ENCODE measurements around the gene OR52E8.

OR52E8 gene

DNA sequence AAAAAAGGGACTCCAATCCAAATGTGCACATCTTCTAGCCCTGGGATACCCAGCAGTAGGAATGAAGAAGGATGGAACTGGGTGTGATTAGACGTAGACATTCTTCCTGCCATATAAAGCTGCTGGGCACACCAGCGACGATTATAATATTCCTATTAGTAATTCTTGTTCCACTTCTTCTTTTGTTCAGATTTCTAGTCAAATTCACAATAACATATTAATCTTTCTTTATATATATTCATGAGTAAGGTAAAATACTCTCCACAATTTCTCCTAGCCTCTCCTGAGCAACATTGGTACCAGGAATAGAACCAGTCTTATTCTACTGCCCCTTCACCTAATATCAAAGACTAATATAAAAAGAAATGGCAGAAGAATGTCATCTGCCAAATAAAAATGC, at the start of gene OR52E8:
OR52E8 (minus strand) TSS at position 101 of the 400 bp plus-strand sequence; CDS start at position 101, 0 bp downstream.
- DNase-seq (ENCODE audit: low read depth) = no peak

DNA sequence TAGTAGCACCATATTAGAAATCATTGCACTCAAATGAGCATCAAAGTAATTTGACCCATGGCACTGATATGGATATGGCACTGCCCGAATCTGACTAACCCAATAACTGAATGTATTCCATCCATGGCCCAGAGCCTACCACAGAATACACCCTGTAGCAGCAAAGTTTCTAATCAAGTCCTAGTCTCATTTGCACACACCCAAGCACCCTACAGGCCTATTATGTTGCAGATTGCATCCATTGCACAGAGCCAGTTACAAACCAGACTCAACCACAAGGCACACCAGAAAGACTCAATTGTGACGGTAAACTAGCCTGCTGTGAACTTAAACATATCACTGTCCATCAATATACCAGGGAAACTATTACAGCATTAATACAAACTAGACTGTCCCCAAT, 42.0 kb upstream of the OR52E8 start:
- DNase-seq (ENCODE audit: low read depth) = no peak

DNA sequence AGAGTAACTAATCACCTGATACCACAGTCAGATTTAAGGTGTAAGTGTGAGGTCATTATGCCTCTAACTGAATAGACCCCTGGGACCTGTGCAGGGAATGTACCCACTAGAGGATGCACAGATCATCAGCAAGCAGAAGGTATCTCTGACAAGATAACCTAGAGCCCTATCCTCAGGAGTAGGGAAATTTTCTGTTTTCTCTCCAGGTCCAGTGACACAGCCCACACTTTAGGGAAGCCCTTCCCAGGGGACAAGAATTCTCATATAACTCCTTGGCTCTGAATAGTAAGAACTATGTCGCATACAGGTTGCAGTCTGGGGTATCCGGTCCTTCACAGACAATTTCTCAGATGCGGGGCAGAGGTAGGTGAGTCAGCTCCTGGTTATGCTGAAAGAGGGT, 35.4 kb upstream of the OR52E8 start, which contains the start of gene OR52E5:
OR52E5 (plus strand) TSS at position 301 of the 400 bp plus-strand sequence. CDS start 7,569 bp downstream, outside the sequence.
- DNase-seq (ENCODE audit: low read depth) = no peak

DNA sequence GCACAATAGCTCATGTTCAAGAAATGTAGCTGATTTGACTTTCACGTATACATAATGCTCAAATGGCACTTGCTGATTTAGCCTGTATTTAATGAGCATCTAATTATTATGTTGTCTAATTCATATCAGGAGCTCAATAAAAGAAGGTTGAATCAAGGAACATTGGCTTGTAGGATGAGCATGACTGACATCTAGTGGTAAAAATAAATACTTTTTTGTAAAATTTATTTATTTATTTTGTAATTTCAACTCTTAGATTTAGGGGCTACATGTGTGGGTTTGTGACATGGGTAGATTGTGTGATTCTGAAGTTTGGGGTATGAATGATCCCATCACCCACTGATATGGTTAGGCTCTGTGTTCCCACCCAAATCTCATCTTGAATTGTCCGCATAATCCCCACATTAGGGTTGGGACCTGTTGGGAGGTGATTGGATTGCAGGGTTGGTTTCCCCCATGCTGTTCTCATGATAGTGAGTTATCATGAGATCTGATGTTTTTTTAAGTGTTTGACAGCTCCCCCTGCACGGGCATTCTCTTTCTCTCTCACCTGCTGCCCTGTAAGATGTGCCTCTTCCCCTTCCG, 33.8 kb upstream of the OR52E8 start:
- DNase-seq (ENCODE audit: low read depth) = no peak

DNA sequence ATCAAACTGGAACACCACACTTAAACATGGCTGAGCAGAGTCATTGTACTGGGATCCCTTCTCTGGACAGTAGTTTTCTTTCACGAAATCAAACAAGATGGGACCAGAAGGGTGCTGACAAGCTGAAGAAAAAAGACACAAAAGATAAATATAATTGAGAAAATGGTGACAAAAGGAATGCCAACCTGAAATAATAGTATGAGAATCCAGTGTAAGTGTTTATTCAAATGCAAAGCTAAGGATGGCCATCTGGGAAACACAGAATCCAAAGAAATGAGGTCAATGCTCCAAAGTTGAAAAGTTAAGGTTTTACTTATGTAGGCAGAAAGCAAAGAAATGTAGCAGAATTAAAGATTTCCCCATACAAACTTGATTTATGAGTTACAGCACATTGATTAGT, 30.2 kb upstream of the OR52E8 start:
- no peak for DNase-seq (ENCODE audit: low read depth)

DNA sequence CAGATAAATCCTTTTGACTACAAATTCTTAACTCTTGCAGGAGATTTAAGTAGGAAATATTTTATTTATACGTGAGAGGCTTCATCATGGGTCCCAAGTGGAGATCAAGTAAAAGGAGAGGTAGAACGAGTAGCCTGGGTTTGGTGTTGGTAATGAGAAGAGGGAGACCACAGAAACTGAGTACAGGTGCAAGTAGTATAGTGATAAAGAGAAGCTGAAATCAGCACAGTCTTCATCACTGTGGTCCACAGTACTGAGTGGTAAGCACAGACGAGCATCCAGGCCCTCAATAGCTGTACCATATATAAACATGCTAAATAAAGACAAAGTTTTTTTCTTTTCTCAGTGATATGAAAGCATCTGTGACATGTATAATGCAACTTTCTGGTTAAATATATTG, 29.7 kb upstream of the OR52E8 start:
- no peak for DNase-seq (ENCODE audit: low read depth)

DNA sequence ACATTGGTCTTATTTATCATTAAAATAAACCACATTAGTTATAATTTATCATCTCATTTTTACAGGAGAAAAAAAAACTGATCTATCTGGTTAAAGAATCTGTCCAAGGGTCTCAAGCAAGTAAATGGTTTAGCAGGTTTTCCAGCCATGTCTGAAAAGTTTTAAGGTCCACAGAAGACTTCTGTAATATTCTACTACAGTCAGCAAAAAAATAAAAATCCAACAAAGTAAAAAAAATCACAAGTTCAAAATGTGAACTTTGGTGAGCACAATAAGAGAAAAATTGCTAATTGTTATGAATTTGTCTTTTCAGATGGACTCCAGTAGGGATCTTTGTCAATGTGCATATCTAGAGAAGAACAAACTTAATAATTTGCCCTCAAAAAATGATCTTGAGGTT, 24.3 kb upstream of the OR52E8 start:
- no peak for DNase-seq (ENCODE audit: low read depth)

DNA sequence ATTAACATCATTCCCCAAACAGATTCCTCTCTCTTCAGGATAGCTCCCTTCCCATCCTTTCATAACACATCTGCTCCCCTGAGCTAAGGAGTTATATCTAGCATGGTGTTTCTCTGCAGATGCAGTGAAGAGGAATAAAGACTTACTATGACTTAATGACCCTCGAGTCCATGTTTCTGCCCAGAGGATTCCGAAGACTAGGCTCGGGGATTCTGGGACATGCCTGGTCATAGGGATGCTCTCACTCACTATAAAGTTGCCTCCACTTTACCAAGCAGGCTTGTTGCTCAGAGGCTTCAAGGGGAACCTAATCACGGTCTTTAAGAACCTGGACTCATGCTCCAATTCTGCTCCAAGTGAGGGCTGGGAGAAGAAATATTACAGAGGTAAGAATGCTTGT, 22.8 kb upstream of the OR52E8 start, which contains the start of gene OR52E4:
OR52E4 (plus strand) TSS at position 301 of the 400 bp plus-strand sequence. CDS start 3,664 bp downstream, outside the sequence.
- no peak for DNase-seq (ENCODE audit: low read depth)

DNA sequence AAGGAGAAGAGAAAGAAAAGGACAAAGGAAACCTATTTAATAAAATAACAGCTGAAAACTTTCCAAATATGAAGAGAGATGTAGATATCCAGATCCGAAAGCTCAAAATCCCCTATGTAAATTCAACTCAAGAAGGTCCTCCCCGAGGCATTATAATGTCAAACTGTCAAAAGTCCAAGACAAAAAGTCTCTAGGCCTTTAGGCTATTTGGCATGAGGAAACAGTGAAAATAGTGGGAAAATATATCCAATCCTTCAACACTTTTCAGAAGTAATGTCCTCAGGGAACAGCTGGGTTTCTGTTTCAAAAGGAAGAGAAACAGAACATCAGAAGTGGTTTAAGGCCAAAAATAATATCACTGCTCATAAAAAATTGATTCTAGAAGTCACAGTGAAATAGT, 21.1 kb upstream of the OR52E8 start:
- DNase-seq (ENCODE audit: low read depth) = no peak

DNA sequence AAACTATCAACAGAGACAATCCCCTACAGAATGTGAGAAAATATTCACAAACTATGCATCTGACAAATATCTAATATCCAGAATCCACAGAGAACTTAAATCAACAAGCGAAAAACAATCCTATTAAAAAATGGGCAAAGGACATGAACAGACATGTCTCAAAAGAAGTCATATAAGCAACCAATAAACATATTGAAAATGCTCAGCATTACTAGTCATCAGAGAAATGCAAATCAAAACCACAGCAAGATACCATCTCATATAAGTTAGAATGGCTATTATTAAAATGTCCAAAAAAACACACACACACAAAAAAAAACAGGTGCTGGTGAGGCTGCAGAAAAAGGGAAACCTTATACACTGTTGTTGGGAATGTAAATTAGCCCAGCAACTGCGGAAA, 8.3 kb upstream of the OR52E8 start:
- no peak for DNase-seq (ENCODE audit: low read depth)

DNA sequence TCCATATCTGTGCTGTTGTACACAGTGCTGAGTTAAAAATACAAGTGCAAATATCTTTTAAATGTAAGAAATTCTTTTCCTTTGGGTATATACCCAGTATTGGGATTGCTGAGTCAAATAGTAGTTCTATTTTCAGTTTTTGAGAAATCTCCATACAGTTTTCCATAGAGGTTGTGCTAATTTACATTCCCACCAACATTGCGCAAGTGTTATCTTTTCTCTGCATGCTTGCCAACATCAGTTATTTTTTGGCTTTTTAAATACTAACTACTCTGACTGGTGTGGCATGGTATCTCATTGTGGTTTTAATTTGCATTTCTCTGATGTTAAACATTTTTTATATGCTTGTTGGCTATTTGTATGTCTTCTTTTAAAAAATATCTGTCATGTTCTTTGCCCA, 6.5 kb downstream of the OR52E8 start:
- no peak for DNase-seq (ENCODE audit: low read depth)

DNA sequence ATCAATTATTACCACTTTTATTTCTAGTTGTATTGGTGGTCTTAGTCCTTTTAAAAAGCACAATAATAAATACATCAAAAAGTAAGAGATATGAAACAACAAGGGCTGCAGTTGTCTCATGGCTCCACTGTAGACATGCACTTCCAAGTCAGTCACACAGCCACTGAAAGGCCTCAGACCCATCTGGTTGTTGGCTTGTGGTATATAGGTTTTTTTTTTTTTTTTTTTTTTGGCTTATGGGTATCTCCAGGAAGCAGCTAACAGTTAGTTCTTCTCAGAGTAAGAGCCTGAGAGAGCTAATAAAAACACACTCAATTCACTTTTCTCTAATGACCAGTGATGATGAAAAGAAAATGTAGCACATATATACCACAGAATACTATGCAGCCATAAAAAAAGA, 9.8 kb downstream of the OR52E8 start:
- DNase-seq (ENCODE audit: low read depth) = no peak

DNA sequence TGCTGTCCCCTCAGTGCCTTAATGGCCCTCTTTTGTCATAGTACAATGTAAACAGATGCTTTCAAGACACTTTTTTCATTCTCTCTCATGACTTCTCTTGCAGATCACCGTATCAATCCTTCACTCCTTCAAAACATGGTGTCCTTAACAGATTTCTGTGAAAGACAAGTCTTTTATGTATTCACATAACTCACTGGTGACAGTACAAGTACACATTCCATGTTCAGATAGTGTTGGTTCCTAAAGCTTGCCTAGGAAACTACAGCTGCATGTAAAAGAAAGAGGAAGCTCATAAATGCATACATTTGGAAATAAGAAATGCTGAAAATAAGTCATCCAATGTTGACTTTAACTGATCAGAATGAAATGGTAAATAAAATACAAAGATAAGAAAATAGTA, 10.8 kb downstream of the OR52E8 start:
- DNase-seq (ENCODE audit: low read depth) = no peak

DNA sequence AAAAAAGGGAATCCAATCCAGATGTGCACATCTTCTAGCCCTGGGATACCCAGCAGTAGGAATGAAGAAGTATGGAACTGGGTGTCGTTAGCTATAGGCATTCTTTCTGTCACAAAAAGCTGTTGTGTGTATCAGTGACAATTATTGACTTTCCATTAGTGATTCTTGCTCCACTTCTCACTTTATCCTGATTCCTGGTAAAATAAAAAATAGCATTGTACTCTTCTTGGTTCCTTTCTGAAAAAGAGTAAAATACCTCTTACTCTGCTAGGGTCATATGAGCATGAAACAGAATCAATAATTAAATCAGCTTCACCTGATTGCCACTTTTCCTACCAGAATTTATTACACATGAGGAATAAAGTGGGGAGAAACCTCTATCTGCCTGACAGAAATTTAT, 15.7 kb downstream of the OR52E8 start, which contains the start of gene OR52E6:
OR52E6 (minus strand) TSS at position 101 of the 400 bp plus-strand sequence; CDS start at position 101, 0 bp downstream.
- no peak for DNase-seq (ENCODE audit: low read depth)

DNA sequence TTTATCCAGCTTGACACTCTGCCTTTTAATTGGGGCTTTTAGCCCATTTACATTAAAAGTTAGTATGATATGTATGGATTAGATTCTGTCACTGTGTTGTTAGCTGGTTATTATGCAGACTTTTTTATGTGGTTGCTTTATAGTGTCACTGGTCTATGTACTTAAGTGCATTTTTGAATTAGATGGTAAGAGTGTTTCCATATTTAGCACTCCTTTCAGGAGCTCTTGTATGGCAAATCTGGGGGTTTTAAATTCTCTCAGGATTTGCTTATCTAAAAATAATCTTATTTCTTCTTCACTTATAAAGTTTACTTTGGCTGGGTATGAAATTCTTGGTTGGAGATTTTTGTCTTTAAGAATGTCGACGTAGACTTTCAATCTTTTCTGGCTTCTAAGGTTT, 19.8 kb downstream of the OR52E8 start:
- no peak for DNase-seq (ENCODE audit: low read depth)

DNA sequence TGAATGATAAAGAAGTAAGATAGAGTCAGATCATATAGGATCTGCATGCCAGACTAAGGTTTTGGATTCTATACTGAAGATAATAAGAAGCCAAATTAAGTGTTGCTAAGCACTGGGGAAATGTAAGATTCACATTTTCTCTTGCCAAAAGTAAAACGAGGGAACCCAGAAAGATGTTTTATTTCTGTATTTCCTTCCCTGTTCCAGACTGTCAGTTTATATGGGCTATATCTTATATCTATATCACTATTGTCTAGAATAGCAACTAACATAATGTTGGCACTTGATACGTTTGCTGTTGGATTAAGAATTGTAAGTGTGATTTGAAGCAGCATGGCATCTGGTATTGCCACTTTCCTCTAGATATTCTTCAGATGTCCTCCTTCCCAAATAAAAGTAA, 24.0 kb downstream of the OR52E8 start:
- DNase-seq (ENCODE audit: low read depth) = no peak

DNA sequence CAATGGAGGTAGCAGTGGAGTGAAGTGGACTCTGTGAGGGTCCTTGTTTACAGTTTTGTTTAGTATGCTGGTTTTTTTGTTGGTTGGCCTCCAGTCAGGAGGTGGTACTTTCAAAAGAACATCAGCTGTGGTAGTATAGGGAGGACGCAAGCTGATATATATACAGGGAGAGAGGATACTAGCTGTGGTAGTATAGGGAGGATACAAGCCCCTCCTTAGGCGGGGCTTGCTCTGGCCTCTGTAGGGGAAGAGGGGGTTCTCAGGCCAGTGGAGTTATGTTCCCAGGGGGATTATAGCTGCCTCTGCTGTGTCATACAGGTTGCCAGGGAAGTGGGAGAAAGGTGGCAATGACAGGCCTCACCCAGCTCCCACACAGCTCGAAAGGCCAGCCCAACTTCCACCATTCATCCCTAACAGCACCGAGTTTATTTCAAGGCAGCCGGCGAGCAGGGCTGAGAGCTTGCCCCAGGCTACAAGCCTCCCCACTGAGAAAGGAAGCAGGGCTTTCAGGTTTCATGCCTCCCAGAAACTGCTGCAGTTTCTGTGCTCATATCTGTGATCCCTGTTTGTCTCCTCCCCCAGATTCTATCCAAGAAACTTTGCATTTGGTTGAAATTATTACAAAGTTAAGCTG, 26.2 kb downstream of the OR52E8 start:
- no peak for DNase-seq (ENCODE audit: low read depth)

DNA sequence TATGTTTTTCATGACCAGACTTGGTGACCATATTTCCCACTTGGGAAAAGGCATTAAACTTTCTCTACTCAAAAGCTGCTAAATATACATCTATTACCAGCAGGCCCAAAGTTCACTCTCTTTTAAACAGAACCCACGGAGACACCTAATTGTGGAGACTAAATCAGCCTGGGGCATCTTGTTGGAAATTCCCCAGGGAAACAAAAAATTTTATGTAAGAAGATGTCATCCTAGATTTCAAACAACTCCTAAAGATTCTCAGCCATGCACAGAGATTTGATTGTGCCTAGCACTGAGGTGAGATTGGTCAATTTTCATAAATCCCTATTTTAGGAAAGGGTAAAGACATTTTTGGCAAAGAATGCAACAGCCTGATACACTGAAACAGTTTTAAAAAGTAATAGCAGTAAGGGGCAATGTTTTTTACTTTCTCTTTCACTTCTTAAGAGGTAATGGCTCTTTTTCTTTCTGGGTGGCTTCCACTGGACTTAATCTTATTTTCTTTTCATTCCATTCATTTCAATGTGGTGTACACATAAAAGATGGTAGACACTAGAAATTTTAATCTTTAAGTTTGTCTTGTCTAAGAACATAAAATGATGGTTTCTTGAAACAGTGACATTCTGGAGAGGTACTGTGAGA, 39.1 kb downstream of the OR52E8 start:
- no peak for DNase-seq (ENCODE audit: low read depth)

DNA sequence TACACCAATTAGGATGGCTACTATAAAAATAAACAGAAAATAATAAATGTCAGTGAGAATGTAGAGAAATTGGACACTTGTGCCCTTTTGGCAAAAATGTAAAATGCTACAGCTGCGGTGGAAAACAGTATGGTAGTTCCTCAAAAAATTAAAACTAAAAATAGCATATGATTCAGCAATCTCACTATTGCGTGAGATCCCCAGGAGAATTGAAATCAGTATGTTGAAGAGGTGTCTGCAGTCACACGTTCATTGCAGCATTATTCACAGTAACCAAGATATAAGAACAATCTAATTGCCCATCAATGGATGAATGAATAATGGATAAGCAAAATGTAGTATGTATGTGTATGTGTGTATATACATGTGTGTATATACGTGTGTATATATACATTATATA, 42.0 kb downstream of the OR52E8 start:
- DNase-seq (ENCODE audit: low read depth) = no peak

DNA sequence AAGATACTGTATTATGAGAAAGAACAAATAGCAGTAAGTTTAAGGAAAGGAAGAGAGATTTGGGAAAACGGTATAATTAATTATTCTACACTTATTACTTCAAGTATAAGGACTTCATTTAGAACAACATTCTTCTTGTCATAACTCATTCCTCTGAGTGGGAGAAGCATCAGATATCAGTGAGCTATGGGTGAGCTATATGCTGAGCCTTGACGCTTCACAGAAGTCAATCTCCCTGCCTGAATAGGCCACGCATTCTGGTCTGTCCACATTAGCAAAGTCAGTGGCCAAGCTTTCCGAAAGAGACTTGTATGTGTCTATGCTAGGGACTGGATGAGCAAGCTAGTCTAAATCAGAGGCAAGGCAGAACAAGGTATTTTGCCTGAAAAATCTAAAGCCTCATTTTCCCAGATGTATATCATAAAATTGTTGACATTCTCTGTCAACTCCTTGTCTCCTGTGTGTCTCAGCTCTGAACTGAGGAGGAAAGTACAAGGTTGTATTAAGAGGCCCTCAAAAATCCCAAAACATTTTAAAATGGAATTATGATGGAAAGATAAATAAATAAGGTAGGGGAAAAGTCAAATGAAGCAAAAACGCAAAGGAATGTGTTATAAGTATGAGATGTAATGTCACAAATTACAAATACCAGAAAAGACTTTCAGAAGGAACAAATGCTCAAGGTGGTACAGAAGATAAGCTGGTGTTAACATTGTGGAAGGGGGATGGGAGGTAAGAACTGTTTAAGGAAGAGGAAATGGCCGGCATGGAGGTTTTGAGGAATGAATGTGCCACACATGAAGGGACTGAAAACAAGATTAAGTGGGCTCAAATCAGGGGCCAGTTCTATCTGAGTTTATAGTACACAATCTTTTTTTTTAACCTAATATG, 47.3 kb downstream of the OR52E8 start:
- no peak for DNase-seq (ENCODE audit: low read depth)

DNA sequence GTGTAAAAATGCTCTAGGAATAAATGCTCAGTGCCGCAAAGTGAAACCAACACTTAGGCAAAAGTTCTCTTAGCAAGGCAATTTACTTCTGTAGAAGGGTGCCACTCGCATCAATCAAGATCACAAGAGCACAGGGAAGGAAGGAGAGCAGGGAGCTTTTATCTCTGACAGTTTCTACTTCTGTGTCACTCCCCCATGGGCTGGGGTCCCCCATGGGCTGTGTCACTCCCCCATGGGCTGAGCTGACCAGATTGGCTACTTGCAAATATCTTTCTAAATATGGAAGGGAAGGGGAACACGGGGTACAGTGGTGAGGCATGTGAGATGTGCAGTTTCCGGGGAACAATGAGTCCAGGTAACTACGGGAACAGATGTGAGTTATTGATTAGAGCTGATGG, 48.4 kb downstream of the OR52E8 start:
- no peak for DNase-seq (ENCODE audit: low read depth)

DNA sequence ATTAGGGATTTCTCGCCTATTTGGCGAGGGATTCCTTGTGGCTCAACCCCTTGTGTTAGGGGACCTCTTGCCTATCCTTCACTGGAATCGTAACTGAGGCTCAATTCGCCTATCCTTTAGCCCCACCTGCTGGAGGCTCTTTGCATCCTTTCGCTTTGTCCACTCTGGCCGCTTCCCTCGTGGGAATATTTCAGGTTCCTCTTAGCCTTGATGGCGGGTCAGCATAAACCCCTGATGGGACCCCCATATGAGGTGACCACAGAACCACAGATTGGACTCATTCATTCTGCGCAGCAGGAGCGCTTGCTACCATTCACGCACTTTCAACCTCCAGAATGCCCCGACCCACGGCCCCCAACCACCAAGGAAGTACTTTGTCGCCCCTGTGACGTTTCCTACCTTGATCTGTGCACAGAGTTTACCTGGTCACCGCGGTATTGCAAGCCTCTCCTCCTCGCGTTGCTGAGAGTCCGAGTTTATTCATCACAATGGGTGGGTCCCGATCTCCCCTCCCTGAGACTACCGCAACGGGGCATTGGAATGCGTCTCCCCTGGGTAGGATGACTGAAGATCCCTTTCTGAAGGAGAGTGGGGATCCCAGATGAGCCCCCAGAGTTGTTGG, 48.9 kb downstream of the OR52E8 start, which contains the start of gene OR52N2:
OR52N2 (plus strand) TSS at position 425 of the 622 bp plus-strand sequence. CDS start 11,412 bp downstream, outside the sequence.
- DNase-seq (ENCODE audit: low read depth) = peak; percentile 18

Data from non-pigmented ciliary epithelial cell (primary cell).